Measurements from ENCODE around the gene TRDN. TPM values are rescaled to one million over a fixed set of nuclear protein-coding genes. Genes with fewer than 3 reads are reported as not detected.

Gene TRDN
- total RNA-seq, 1 donor from 2014 or later = not detected

DNA sequence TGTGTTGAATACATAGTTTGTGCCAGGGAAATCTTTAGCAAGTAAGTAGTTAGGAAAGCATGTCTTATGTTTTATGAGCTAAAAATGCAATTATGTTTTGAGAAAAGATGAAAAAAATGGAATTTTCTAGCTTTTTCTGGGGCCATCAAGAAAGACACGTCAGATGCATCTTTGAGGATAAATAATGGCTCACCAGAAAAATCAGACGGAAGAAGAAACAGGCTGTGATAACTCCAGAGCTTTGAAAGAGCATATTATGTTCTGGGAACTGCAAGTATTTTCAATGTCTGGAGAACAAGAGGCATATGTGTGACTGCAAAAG is 467.0 kb downstream of the TRDN start:
- no peak for DNase-seq (ENCODE audit: low read depth)

GRCh38 chr6:123168892-123169773 is 467.6 kb downstream of the TRDN start:
- no peak for DNase-seq (ENCODE audit: low read depth)

DNA sequence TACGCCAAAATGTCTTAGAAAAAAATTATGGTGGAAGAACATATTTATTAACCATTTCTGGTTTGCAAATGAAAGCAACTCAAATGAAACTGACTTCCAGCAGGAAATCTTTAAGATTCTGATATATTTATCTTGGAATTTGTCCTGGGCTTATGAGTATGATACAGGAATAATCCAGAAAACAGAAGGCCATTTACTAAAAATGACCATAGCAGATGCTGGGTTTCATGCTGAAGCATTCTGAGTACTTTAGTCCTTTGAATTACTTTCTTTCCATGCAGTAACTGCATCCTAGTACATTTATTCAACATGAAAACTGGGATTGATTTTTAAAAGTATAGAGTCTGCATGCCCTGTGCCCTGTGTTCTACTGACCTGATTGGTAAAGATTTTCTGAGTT is 468.3 kb downstream of the TRDN start:
- DNase-seq (ENCODE audit: low read depth) = no peak

Other genes with a start within 250 kb of the TRDN start
- gene NKAIN2, start 166.9 kb upstream of the TRDN start, total RNA-seq = not detected in 2 replicates